HG03432 (cell line): ENCODE data around the gene COL8A2.

Experiments
- ATAC-seq: cut with Tn5 transposase; IDR thresholded peaks from one replicate; pipeline ENCODE4 v1.9.1; 2021; ENCODE audit warnings: mild to moderate bottlenecking, moderate library complexity; ENCODE audit not compliant: unreplicated experiment

COL8A2 gene

GRCh38 chr1:36070349-36070748 is 54.7 kb downstream of the COL8A2 start:
- ATAC-seq, result no peak

DNA sequence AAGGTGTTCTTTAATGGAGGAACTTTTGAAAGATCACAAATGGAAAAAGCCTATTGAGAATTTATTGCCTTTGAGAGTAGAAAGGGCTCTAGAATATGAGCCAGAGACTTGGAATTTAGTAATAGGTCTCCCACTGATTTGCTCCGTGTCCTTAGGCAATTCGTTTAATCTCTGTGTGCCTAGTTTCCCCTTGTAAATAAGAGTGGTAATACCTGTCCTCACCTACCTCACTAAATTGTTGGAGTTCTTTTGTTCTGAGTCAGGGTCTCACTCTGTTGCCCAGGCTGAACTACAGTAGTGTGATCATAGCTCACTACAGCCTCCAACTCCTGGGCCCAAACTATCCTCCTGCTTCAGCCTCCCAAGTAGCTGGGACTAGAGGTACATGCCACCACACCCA is 56.2 kb downstream of the COL8A2 start:
- no peak for ATAC-seq

DNA sequence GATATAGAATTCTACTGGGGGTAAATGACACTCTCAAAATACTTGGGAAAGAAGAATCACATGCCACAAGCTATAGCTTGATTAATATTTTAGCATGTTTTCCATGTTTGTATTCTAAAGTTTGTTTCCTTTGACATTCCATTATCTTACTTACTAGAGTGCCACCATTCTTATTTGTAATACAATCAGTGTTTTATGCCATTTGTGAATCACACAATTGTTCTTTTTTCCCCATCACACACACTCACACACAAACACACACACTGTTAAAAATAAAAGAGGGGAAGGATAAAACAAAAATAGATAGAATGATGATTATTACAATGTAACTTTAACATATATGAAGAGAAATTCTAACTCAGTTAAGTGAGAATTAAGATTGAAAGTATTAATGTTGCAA is 57.2 kb downstream of the COL8A2 start:
- ATAC-seq, result no peak

- no peak for ATAC-seq
Observed at GRCh38 chr1:36062315-36062714, 62.7 kb downstream of the COL8A2 start.

- no peak for ATAC-seq
Observed at GRCh38 chr1:36055706-36056105, 69.3 kb downstream of the COL8A2 start.

- no peak for ATAC-seq
Observed at GRCh38 chr1:36053978-36054377, 71.0 kb downstream of the COL8A2 start.

- no peak for ATAC-seq
Observed at GRCh38 chr1:36051821-36052220, 73.2 kb downstream of the COL8A2 start.
